ENCODE measurements around the gene UBR1. TPM values are rescaled to one million over a fixed set of nuclear protein-coding genes. Genes with fewer than 3 reads are reported as not detected.

UBR1 gene
- total and polyA plus RNA-seq, 2 experiments from 2014 or later: 17.2 to 19.6 TPM

DNA sequence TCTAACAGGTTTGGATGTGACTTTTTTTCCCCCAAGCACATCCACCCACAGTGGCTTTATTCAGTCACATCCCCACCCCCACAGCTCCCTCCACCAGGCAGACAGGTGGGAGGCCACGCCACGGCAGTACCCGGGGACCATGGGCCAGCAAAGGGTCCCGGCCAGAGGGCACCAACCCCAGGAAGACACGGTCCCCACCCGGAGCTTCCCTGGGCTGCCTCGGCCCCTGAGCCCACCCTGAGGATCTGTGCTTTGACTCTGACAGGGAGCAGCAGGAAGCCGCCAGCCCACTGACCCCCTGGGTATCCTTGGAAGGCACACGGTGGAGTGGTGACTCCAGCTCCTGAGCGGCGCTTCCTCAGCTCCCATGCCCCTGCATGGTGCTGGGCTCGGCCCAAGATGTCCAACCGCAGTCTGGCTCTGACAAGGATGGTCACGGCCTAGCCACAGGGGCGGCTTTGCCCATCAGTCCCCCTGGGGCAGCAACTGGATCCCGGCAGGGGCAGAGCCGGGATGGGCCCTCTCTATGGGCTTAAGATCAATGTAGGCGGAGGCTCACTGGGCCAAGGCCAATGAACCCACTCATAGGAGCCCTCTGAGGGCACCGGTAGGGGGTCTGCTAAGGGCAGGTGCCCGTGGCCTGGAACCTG lies 119.0 kb downstream of the UBR1 start (continued):
- TF ChIP-seq, protein P1, sequence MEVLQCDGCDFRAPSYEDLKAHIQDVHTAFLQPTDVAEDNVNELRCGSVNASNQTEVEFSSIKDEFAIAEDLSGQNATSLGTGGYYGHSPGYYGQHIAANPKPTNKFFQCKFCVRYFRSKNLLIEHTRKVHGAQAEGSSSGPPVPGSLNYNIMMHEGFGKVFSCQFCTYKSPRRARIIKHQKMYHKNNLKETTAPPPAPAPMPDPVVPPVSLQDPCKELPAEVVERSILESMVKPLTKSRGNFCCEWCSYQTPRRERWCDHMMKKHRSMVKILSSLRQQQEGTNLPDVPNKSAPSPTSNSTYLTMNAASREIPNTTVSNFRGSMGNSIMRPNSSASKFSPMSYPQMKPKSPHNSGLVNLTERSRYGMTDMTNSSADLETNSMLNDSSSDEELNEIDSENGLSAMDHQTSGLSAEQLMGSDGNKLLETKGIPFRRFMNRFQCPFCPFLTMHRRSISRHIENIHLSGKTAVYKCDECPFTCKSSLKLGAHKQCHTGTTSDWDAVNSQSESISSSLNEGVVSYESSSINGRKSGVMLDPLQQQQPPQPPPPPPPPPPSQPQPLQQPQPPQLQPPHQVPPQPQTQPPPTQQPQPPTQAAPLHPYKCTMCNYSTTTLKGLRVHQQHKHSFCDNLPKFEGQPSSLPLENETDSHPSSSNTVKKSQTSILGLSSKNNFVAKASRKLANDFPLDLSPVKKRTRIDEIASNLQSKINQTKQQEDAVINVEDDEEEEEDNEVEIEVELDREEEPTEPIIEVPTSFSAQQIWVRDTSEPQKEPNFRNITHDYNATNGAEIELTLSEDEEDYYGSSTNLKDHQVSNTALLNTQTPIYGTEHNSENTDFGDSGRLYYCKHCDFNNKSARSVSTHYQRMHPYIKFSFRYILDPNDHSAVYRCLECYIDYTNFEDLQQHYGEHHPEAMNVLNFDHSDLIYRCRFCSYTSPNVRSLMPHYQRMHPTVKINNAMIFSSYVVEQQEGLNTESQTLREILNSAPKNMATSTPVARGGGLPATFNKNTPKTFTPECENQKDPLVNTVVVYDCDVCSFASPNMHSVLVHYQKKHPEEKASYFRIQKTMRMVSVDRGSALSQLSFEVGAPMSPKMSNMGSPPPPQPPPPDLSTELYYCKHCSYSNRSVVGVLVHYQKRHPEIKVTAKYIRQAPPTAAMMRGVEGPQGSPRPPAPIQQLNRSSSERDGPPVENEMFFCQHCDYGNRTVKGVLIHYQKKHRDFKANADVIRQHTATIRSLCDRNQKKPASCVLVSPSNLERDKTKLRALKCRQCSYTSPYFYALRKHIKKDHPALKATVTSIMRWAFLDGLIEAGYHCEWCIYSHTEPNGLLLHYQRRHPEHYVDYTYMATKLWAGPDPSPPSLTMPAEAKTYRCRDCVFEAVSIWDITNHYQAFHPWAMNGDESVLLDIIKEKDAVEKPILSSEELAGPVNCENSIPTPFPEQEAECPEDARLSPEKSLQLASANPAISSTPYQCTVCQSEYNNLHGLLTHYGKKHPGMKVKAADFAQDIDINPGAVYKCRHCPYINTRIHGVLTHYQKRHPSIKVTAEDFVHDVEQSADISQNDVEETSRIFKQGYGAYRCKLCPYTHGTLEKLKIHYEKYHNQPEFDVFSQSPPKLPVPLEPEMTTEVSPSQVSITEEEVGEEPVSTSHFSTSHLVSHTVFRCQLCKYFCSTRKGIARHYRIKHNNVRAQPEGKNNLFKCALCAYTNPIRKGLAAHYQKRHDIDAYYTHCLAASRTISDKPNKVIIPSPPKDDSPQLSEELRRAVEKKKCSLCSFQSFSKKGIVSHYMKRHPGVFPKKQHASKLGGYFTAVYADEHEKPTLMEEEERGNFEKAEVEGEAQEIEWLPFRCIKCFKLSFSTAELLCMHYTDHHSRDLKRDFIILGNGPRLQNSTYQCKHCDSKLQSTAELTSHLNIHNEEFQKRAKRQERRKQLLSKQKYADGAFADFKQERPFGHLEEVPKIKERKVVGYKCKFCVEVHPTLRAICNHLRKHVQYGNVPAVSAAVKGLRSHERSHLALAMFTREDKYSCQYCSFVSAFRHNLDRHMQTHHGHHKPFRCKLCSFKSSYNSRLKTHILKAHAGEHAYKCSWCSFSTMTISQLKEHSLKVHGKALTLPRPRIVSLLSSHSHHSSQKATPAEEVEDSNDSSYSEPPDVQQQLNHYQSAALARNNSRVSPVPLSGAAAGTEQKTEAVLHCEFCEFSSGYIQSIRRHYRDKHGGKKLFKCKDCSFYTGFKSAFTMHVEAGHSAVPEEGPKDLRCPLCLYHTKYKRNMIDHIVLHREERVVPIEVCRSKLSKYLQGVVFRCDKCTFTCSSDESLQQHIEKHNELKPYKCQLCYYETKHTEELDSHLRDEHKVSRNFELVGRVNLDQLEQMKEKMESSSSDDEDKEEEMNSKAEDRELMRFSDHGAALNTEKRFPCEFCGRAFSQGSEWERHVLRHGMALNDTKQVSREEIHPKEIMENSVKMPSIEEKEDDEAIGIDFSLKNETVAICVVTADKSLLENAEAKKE (CRISPR knock-in tag; IDR thresholded peaks at IDR 0.05): no peak
- TF ChIP-seq NANOG (IDR thresholded peaks at IDR 0.05; ENCODE audit: borderline replicate concordance) (no peak), STAT1 (IDR thresholded peaks at IDR 0.05; ENCODE audit: unreplicated experiment) (no peak), EZH2phosphoT487 (IDR thresholded peaks at IDR 0.05; ENCODE audit: unreplicated experiment) (no peak), EZH2 (IDR thresholded peaks at IDR 0.05; ENCODE audit: low read depth, unreplicated experiment) (no peak)

DNA sequence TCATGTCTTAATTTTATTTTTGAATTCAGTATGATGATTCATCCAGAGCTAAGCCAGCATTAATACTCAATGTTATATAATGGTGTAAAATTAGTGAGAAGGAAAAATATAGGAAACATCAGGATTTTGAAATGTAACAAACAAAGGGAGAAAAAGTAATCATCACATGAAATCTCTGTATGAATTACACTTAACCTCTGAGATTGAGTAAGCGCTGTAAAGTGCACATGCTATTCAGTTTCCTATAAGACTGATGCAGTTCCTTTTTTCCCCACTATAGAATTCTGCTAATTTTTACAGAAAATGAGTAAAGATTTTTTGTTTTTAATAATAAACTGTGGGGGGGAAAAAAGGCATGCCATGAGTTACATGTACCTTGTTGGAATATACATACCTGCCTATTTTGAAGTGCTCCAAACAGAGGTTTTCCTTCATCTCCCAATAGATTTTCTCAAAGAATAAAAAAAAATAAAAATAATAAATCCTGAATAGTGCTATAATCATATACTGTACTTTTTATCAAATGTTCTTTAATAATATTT lies 121.3 kb downstream of the UBR1 start:
- Histone ChIP-seq H3K36me3 (ENCODE audit: insufficient read depth) (peaks cover 4% of the 10 kb centered on the region; the same call in 1 of the 2 replicates), H4K20me1 (replicated peaks; ENCODE audit: insufficient read depth) (0 out of 2 replicates have a peak, but pooled peaks cover 2% of the 10 kb centered on the region), H3K27me3 (ENCODE audit: insufficient read depth) (no peaks in the 10 kb centered on the region), H3K4me3 (no peak overlapping the region), H3K4me2 (no peak overlapping the region), H2AFZ (no peak overlapping the region), H3K27ac (ENCODE audit: low read depth) (no peak overlapping the region), H3K9me2 (ENCODE audit: insufficient read depth) (no peaks in the 10 kb centered on the region), H3K79me2 (replicated peaks; ENCODE audit: insufficient read depth) (no peaks in the 10 kb centered on the region), H3F3A (replicated peaks; ENCODE audit: low read depth) (no peaks in the 10 kb centered on the region), H3K4me1 (ENCODE audit: insufficient read depth) (no peaks in the 10 kb centered on the region)
- ATAC-seq (no peak), DNase-seq (ENCODE audit: low spot score) (no peak)
- H3K27ac Mint-ChIP-seq: no peak overlapping the region
- no peak overlapping the region for H3K4me3 Mint-ChIP-seq
- H3K27me3 Mint-ChIP-seq (ENCODE audit: insufficient read depth, low read depth, poor library complexity): no peaks in the 10 kb centered on the region
- peaks cover 12% of the 10 kb centered on the region for H3K36me3 Mint-ChIP-seq (ENCODE audit: low read depth)
- no peaks in the 10 kb centered on the region for H3K4me1 Mint-ChIP-seq
- no peaks in the 10 kb centered on the region for H3K9me3 Mint-ChIP-seq
- TF ChIP-seq, protein P2, sequence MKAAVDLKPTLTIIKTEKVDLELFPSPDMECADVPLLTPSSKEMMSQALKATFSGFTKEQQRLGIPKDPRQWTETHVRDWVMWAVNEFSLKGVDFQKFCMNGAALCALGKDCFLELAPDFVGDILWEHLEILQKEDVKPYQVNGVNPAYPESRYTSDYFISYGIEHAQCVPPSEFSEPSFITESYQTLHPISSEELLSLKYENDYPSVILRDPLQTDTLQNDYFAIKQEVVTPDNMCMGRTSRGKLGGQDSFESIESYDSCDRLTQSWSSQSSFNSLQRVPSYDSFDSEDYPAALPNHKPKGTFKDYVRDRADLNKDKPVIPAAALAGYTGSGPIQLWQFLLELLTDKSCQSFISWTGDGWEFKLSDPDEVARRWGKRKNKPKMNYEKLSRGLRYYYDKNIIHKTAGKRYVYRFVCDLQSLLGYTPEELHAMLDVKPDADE (IDR thresholded peaks at IDR 0.05): no peak
- TF ChIP-seq CREB1 (CRISPR knock-in tag; IDR thresholded peaks at IDR 0.05; ENCODE audit: low read depth): no peak
- no peak for TF ChIP-seq POLR2AphosphoS5 (IDR thresholded peaks at IDR 0.05; ENCODE audit: low read depth)
- TF ChIP-seq, protein P1 (CRISPR knock-in tag; IDR thresholded peaks at IDR 0.05): no peak
- TF ChIP-seq EZH2 (IDR thresholded peaks at IDR 0.05; ENCODE audit: low read depth, unreplicated experiment): no peak
